H1 (cell line): ENCODE measurements around the gene RAI14. TPM values are rescaled to one million over a fixed set of nuclear protein-coding genes. Genes with fewer than 3 reads are reported as not detected.

Experiments used
- CTCF ChIA-PET: fragments of 300-600 bp; sonication (Branson Sonifier 250); formaldehyde crosslinking; loops from one replicate; lab custom pipeline; 2021; ENCODE audit not compliant: partially characterized antibody; lab: Charles Lee
- POLR2A ChIA-PET: fragments of 300-600 bp; sonication (Branson Sonifier 250); formaldehyde crosslinking; loops from one replicate; lab custom pipeline; 2021; ENCODE audit warnings: inconsistent platforms; ENCODE audit not compliant: partially characterized antibody; lab: Charles Lee
- DNase-seq, 2 experiments: peaks; one replicate each; pipeline versions ENCODE4 v3.0.0 to v3.0.0-alpha.2; 2010 to 2022; ENCODE audit warnings: low spot score in 2 of 2, low read depth in 1 of 2, mixed read lengths in 1 of 2
- FAIRE-seq: peaks from 2 replicates; lab custom pipeline; 2011; peaks lifted over from hg19 to GRCh38; lab: Jason Lieb, UNC
- H2AFZ ChIP-seq: 2 replicates; pipeline ENCODE4 v1.8.1; 2012; ENCODE audit warnings: low read length, inconsistent platforms
- H2AK5ac ChIP-seq: 2 replicates; pipeline ENCODE4 v1.6.1; 2013; ENCODE audit warnings: low read depth, low read length
- H2BK120ac ChIP-seq: replicated peaks from 2 replicates; pipeline ENCODE3; 2013; ENCODE audit warnings: low read depth, low read length, inconsistent platforms
- H2BK12ac ChIP-seq: 2 replicates; pipeline ENCODE4 v1.6.1; 2013; ENCODE audit warnings: low read depth, low read length
- H2BK15ac ChIP-seq: 2 replicates; pipeline ENCODE4 v1.6.1; 2013; ENCODE audit warnings: low read length
- H2BK20ac ChIP-seq: 2 replicates; pipeline ENCODE4 v1.6.1; 2013; ENCODE audit warnings: low read length
- H2BK5ac ChIP-seq: 2 replicates; pipeline ENCODE4 v1.6.1; 2013; ENCODE audit warnings: low read depth, low read length
- H3K14ac ChIP-seq: 2 replicates; pipeline ENCODE4 v1.6.1; 2013; ENCODE audit warnings: inconsistent platforms; ENCODE audit not compliant: insufficient read length
- H3K18ac ChIP-seq: 2 replicates; pipeline ENCODE4 v1.6.1; 2013; ENCODE audit warnings: low read length; ENCODE audit errors: extremely low read depth
- H3K23ac ChIP-seq: 2 replicates; pipeline ENCODE4 v1.6.1; 2013; ENCODE audit warnings: inconsistent platforms; ENCODE audit not compliant: insufficient read length
- H3K23me2 ChIP-seq: 2 replicates; pipeline ENCODE4 v1.6.1; 2013; ENCODE audit warnings: low read depth, low read length
- H3K27ac ChIP-seq: 2 replicates; pipeline ENCODE4 v1.6.1; 2011; ENCODE audit warnings: low read depth, low read length, inconsistent platforms
- H3K27me3 ChIP-seq, 4 experiments: replicated peaks in 1 of 4; 1 replicate in 1 of 4; 2 replicates in 3 of 4; pipeline versions ENCODE4 v1.6.1 to v1.8.1; 2011 to 2013; ENCODE audit warnings: low read length in 3 of 4, mild to moderate bottlenecking in 3 of 4, inconsistent platforms in 2 of 4, mixed read lengths in 2 of 4, moderate library complexity in 1 of 4; ENCODE audit not compliant: control insufficient read depth in 3 of 4, insufficient read depth in 3 of 4; ENCODE audit errors: extremely low read depth in 1 of 4
- H3K36me3 ChIP-seq, 4 experiments: 2 replicates each; pipeline versions ENCODE4 v1.6.1 to v1.8.1; 2011 to 2013; ENCODE audit warnings: mild to moderate bottlenecking in 4 of 4, low read length in 3 of 4, moderate library complexity in 2 of 4, control low read depth in 1 of 4, inconsistent platforms in 1 of 4; ENCODE audit not compliant: insufficient read depth in 4 of 4, control insufficient read depth in 2 of 4
- H3K4ac ChIP-seq: replicated peaks from 2 replicates; pipeline ENCODE3; 2013; ENCODE audit warnings: low read length, low read depth, mixed read lengths, inconsistent platforms; ENCODE audit not compliant: insufficient read length
- H3K4me1 ChIP-seq, 4 experiments: replicated peaks in 1 of 4; 1 replicate in 1 of 4; 2 replicates in 3 of 4; pipeline versions ENCODE4 v1.6.1 to v1.8.1; 2011 to 2013; ENCODE audit warnings: low read length in 3 of 4, inconsistent platforms in 2 of 4, mixed read lengths in 1 of 4; ENCODE audit not compliant: insufficient read depth in 4 of 4, control insufficient read depth in 3 of 4
- H3K4me2 ChIP-seq, 2 experiments: 2 replicates each; pipeline versions ENCODE4 v1.6.1 to v1.8.1; 2011 to 2013; ENCODE audit warnings: low read depth in 2 of 2, low read length in 2 of 2, control low read depth in 1 of 2, inconsistent platforms in 1 of 2, mild to moderate bottlenecking in 1 of 2; ENCODE audit not compliant: insufficient read depth in 1 of 2
- H3K4me3 ChIP-seq, 4 experiments: fragments of 200-600, 300-600 bp in 1 of 4; sonication (generic), shearing (Covaris generic), sonication (Bioruptor Twin) in 1 of 4; 2 replicates each; pipeline versions ENCODE4 v1.5.1 to v1.8.1; 2011 to 2016; ENCODE audit warnings: low read length in 4 of 4, low read depth in 3 of 4, control low read depth in 2 of 4, inconsistent platforms in 2 of 4, mild to moderate bottlenecking in 2 of 4, mixed read lengths in 1 of 4, moderate library complexity in 1 of 4; ENCODE audit not compliant: insufficient read depth in 2 of 4; ENCODE audit errors: extremely low read depth in 1 of 4
- H3K56ac ChIP-seq: replicated peaks from 2 replicates; pipeline ENCODE3; 2013; ENCODE audit warnings: low read depth, mild to moderate bottlenecking, mixed read lengths, low read length, inconsistent platforms; ENCODE audit not compliant: insufficient read length
- H3K79me1 ChIP-seq: 2 replicates; pipeline ENCODE4 v1.6.1; 2013; ENCODE audit warnings: low read depth, low read length, control low read depth
- H3K79me2 ChIP-seq, 2 experiments: 2 replicates each; pipeline versions ENCODE4 v1.6.1 to v1.8.1; 2012 to 2013; ENCODE audit warnings: low read length in 2 of 2, mild to moderate bottlenecking in 2 of 2, inconsistent platforms in 1 of 2; ENCODE audit not compliant: insufficient read depth in 2 of 2, control insufficient read depth in 1 of 2
- H3K9ac ChIP-seq, 4 experiments: replicated peaks in 1 of 4; 1 replicate in 1 of 4; 2 replicates in 3 of 4; pipeline versions ENCODE4 v1.6.1 to v1.8.1; 2011 to 2013; ENCODE audit warnings: low read depth in 3 of 4, low read length in 3 of 4, control low read depth in 2 of 4, mild to moderate bottlenecking in 2 of 4, moderate library complexity in 2 of 4, inconsistent platforms in 1 of 4; ENCODE audit errors: extremely low read depth in 1 of 4
- H3K9me3 ChIP-seq, 2 experiments: 2 replicates each; pipeline versions ENCODE4 v1.6.1 to v1.8.1; 2012 to 2013; ENCODE audit warnings: mild to moderate bottlenecking in 2 of 2, moderate library complexity in 2 of 2, control low read depth in 1 of 2, inconsistent platforms in 1 of 2, low read depth in 1 of 2, low read length in 1 of 2, mixed read lengths in 1 of 2; ENCODE audit not compliant: insufficient read depth in 2 of 2
- H4K20me1 ChIP-seq, 2 experiments: replicated peaks in 1 of 2; 2 replicates each; pipeline versions ENCODE3 to v1.8.1; 2011 to 2013; ENCODE audit warnings: inconsistent platforms in 2 of 2, low read length in 2 of 2, mild to moderate bottlenecking in 1 of 2; ENCODE audit not compliant: insufficient read depth in 2 of 2, control insufficient read depth in 1 of 2
- H4K5ac ChIP-seq: 2 replicates; pipeline ENCODE4 v1.6.1; 2013; ENCODE audit warnings: low read length, low read depth, mixed read lengths, inconsistent platforms; ENCODE audit not compliant: insufficient read length
- H4K8ac ChIP-seq: 2 replicates; pipeline ENCODE4 v1.8.0; 2013; ENCODE audit warnings: mild to moderate bottlenecking, moderate library complexity, low read length, inconsistent platforms; ENCODE audit not compliant: insufficient read depth; ENCODE audit errors: extremely low read depth
- H4K91ac ChIP-seq: replicated peaks from 2 replicates; pipeline ENCODE3; 2013; ENCODE audit warnings: low read length, mixed read lengths, inconsistent platforms; ENCODE audit not compliant: insufficient read length
- ASH2L ChIP-seq: fragments of 200-600, 300-600 bp; sonication (generic); IDR thresholded peaks from one replicate; pipeline ENCODE4 v1.7.1; 2017; ENCODE audit warnings: low read length
- ATF3 ChIP-seq: IDR thresholded peaks from 2 replicates; pipeline ENCODE4 v1.6.1; 2011; ENCODE audit warnings: low read depth, mild to moderate bottlenecking, low read length; ENCODE audit not compliant: insufficient read depth
- BCL11A ChIP-seq, 2 experiments: IDR thresholded peaks; one replicate each; pipeline ENCODE4 v1.6.1; 2011; ENCODE audit warnings: low read depth in 2 of 2, low read length in 2 of 2, mild to moderate bottlenecking in 2 of 2
- RFX5 ChIP-seq: IDR thresholded peaks from 2 replicates; pipeline ENCODE4 v1.6.1; 2011; ENCODE audit warnings: low read depth, low read length, improper control_type of control experiment, borderline replicate concordance
- SP2 ChIP-seq: IDR thresholded peaks from 2 replicates; pipeline ENCODE4 v1.6.1; 2012; ENCODE audit warnings: mild to moderate bottlenecking, low read length, inconsistent platforms
- SP4 ChIP-seq: IDR thresholded peaks from 2 replicates; pipeline ENCODE4 v1.6.1; 2012; ENCODE audit warnings: low read length, inconsistent platforms
- WGBS, 2 experiments: shearing (Covaris generic) in 1 of 2; methylation state at CpG; one replicate each; pipeline versions ENCODE4 v1.1.6 to v1.1.7; 2013 to 2015; ENCODE audit warnings: low lambda C conversion rate in 2 of 2, mixed read lengths in 2 of 2, inconsistent platforms in 1 of 2, low coverage in 1 of 2, missing lambda C conversion rate in 1 of 2; ENCODE audit not compliant: insufficient replicate concordance in 2 of 2, insufficient coverage in 1 of 2, insufficient read length in 1 of 2; ENCODE audit errors: extremely low coverage in 1 of 2, missing lambda C conversion rate in 1 of 2; 5-methylcytosine and 5-hydroxymethylcytosine counted together
- polyA plus RNA-seq, 7 experiments: library from polyadenylated mRNA; depleted of rRNA in 3 of 7; stranded (reverse) in 5 of 7; unstranded in 2 of 7; fragments of >200 nt in 5 of 7; fragments of 200-250 nt in 2 of 7; gene quantifications; 1 replicate in 5 of 7; 2 replicates in 1 of 7; 4 replicates in 1 of 7; pipeline versions ENCODE4 v1.2.1 to v1.2.3, GENCODE V29; 2011 to 2013; ENCODE audit warnings: missing spikeins in 2 of 7, mixed read lengths in 2 of 7
- total RNA-seq: library from RNA; stranded (reverse); fragmentation: NEBNext Ultra II Directional; extraction: Animal tissue kit (Norgen Biotek cat#: 25700); gene quantifications from 2 replicates; pipeline ENCODE4 v1.2.1, GENCODE V29; 2021

Gene RAI14
- total and polyA plus RNA-seq, 2 of the 8 experiments (the other 6 are each of a cell fraction or from before 2014, with no cell fraction given), result 48.4 to 210 TPM

GRCh38 chr5:34707451-34708107 is 51.5 kb downstream of the RAI14 start:
- no peak overlapping the region for H3K27ac ChIP-seq
- no peak for DNase-seq
- H2BK5ac ChIP-seq, result no peak overlapping the region
- H3K36me3 ChIP-seq, result peaks cover 0 to 13% (median 6%) of the 10 kb centered on the region in 4 experiments; a peak in 3 of 8 replicates
- no peak overlapping the region for H4K8ac ChIP-seq
- no peak overlapping the region for H3K9ac ChIP-seq
- H3K14ac ChIP-seq, result no peak overlapping the region
- H3K18ac ChIP-seq, result no peak overlapping the region
- H2BK12ac ChIP-seq, result no peak overlapping the region
- ChIA-PET CTCF (interaction anchor here (1.5 to 2.1 kb wide), 2 partner anchors 9 to 21 kb away, joined by 3 to 6 read pairs; no protein-coding TSS in a partner anchor), POLR2A (interaction anchor here (0.9 to 2.3 kb wide), 3 partner anchors 10 to 51 kb away, joined by 3 to 6 read pairs (median 3); partner anchors contain the start of gene RAI14)
- 92 to 100% methylated on average over 1 to 5 of the region's 5 CpGs for WGBS, 2 experiments
- H2AK5ac ChIP-seq, result no peak overlapping the region
- H3K27me3 ChIP-seq, result no peaks in the 10 kb centered on the region
- no peaks in the 10 kb centered on the region for H3K23me2 ChIP-seq
- peaks cover 6 to 83% of the 10 kb centered on the region in 2 experiments for H3K79me2 ChIP-seq
- H3K4me1 ChIP-seq, result peaks cover 0 to 15% (median 5%) of the 10 kb centered on the region in 4 experiments; a peak in 4 of 7 replicates
- H2BK20ac ChIP-seq, result no peak overlapping the region
- H2BK120ac ChIP-seq, result no peak overlapping the region
- H3K9me3 ChIP-seq, result no peaks in the 10 kb centered on the region
- H3K4ac ChIP-seq, result no peak overlapping the region
- no peak for FAIRE-seq
- H3K4me2 ChIP-seq, result no peak overlapping the region
- H4K20me1 ChIP-seq, result peaks cover 1 to 2% of the 10 kb centered on the region in 2 experiments
- H2BK15ac ChIP-seq, result no peak overlapping the region
- H2AFZ ChIP-seq, result no peak overlapping the region
- H3K23ac ChIP-seq, result no peak overlapping the region
- H4K91ac ChIP-seq, result no peak overlapping the region
- H3K79me1 ChIP-seq, result no peaks in the 10 kb centered on the region; the same call in 1 of the 2 replicates
- H3K4me3 ChIP-seq, result no peak overlapping the region
- no peak overlapping the region for H3K56ac ChIP-seq
- H4K5ac ChIP-seq, result no peak overlapping the region
- no peak for TF ChIP-seq BCL11A (IDR thresholded peaks at IDR 0.05; ENCODE audit: low read depth in 2 of 2, low read length in 2 of 2)
- no peak for TF ChIP-seq SP2
- TF ChIP-seq SP4, result no peak
- TF ChIP-seq ATF3, result no peak
- no peak for TF ChIP-seq RFX5
- no peak for TF ChIP-seq ASH2L
